Activated CD4-positive, alpha-beta T cell treated with anti-CD3 and anti-CD28 coated beads, Interleukin-2, amount 50 U/mL, for 24 hours (primary cell): Measurements from ENCODE around the gene PCSK7.
"Not testable (repeated sequence)": the region's sequence is repeated elsewhere in the genome, so short reads cannot be mapped to it uniquely, and the experiment has no call there.

Source experiments
- DNase-seq, 2 donors: peaks; one replicate each; pipeline ENCODE4 v3.0.0-alpha.2; 2020; ENCODE audit warnings: low read depth in 1 of 2, low spot score in 1 of 2

PCSK7 gene

DNA sequence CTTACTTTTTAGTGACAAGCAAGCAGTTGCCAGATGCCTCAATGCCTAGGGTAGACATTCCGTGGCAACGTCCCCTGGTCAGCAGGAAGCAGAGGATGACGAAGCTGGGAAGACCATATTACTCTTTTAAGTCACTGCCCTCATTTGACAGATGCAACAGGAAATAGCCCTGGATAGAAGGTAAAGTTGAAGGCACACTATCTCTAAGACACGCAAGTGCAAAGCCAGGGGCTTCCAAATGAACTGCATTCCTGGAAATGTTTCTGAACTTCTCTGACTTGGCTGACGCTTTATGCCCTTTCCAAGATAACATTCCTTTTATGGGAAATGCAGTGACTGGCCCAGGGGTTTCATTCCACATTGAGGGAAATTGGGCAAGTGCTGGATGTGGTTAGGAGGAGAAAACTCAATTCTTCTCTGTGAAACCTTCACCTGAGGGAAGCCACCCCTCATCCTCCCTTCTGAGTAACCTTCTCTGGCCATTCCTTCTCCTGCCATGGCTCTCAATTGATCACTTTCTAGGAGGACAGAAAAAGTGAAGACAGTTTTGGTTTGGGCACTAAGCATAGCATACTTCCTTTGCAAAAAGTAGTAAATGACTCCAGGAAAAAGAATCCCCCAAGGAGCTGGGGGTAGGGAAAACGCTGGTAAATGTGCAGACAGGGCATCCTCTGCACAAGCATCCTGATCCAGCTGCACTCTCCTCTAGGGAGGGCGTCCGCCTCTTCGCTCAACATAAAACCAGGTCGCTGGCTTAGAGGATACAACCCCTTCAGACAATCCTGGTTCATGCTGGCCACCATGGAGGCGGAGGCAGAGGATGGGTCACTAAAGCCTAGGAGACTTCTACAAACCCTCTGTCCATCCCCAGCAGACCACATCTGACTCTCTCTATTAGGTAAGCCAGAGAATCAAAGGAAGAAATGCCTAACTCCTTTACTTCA lies 14.5 kb downstream of the PCSK7 start:
- no peak for DNase-seq

DNA sequence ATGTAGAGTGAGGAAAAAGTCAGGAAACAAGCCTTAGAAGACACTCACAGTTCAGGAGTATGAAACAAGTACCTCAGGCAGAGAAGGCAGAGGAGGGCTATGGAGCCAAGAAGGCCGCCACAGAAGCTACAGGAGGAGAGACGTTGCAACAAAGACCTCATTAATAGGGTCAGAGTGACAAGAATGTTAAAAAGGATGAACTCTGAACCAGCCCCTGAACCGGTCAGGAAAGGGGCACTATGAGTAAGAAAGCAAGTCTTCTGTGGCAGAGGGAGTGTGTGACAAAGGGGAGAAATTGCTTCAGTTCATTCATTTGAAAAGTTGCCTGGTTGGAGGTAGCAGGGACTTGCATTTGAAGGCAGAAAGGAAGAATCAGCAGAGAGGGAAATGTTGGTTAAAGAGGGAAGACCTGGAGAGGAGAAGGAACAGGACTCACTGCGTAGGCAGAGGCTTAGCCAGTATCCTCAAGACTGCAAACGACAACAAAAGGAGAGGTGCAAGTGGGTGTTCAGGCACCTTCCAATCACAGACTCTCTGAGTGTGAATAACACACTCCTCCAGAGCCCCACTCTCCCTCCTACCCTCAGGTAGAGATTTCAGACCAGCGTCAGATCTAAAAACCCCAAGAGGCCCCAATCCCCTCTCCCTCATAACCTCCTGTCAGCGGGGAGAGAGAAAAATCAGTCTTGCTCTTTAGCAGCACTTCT lies 17.3 kb downstream of the PCSK7 start:
- no peak for DNase-seq

DNA sequence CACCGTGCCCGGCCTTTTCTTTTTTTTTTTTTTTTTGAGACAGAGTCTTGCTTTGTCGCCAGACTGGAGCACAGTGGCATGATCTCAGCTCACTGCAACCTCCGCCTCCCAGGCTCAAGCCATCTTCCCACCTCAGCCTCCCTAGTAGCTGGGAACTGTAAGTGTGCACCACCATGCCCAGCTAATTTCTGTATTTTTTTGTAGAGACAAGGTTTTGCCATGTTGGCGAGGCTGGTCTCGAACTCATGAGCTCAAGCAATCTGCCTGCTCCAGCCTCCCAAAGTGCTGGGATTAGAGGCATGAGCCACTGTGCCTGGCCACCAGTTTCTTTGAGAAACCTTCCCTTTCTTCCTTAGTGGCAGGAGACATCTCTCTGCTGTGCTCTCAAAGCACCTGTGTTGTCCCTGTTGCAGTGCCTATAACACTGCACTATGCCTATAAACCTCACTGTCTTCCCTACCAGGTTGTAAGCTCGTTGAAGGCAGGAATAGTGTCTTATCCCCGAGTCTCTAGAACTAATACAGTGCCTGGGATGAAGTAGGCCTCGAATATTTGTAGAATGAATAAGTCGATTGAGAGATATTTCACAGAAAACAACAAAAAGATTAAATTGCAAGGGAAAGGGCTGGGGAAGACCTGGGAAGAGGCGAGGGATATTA lies 19.0 kb downstream of the PCSK7 start:
- no peak for DNase-seq

DNA sequence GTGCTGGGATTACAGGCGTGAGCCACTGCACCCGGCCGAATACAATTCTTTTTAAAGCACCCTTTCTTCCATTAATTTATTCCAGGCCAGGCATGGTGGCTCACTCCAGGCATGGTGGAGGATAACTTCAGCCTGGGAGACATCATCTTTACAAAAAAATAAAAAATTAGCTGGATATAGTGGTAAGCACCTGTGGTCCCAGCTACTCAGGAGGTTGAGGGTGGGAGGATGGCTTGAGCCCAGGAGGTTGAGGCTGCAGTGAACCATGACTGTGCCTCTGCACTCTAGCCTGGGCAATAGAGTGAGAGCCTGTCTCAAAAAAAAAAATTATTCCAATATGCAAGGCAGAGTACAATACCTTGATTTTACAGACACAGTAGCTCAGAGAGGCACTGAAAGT lies 21.3 kb downstream of the PCSK7 start:
- DNase-seq = no peak

DNA sequence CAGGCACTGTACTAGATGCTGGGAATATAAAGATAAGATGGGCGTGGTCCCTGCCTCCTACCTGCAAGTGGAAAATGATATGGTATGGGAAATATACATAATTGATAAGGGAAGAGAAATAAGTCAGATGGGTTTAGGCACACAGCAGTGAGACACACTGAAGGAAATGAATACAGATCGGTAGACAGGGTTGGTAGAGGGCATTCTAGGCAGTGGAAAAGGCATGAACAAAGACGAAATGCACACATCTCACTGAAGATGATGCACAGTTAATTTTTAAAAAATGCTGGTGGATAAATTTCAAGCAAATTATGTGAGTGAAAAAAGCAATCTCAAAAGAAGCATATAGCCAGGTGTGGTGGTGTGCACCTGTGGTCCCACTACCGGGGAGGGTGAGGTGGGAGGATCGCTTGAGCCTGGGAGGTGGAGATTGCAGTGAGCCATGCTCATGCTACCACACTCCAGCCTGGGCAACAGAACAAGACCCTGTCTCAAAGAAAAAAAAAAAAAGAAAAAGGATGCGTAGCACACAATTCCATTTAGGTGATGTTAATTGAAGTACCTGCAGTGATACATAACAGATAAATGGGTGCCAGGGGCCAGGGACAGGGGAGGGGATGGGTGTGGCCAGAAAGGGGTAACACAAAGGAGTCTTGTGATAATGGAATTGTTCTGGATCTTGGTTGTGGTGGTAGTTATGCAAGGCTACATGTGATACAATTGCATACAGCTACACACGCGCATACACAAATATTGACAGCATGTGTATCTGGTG lies 22.3 kb downstream of the PCSK7 start:
- not testable (repeated sequence) for DNase-seq

DNA sequence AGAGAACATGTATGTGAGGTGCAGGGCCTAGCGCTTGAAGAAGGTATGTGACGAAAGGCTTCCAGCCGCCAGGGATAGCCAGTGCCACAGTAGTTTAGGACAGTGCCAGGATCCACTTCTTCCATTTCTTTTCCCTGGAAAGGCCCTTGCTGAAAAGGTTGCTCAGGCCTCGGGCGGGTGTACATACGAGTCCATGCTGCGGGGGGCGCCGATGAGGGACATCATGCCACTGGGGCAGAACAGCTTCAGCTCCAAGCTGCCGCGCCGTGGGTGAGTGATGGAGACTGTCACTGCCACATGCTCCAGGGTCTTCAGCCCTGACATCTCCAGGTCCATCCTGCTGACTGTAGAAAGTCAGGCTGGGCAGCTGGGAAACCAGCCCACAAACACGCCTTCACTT lies 23.2 kb downstream of the PCSK7 start:
- DNase-seq = not testable (repeated sequence)

DNA sequence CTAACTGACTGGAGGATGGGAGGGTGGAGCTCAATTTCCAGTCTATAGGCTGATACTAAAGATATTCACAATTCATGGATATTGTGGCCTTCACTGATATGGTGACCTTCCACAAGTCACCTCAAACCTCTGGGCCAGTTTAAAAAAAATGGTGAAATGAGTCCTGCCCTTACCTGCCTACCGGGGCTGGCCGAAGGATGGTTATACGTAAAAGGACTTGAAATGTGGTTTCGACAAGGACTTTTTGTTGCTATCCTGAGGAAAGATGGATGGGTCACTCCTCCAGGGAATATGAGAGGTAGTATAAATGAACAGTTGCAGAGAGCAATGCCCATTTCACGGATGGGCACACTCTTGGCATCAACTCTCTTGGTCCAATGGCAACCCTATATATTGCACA lies 24.4 kb downstream of the PCSK7 start:
- DNase-seq = not testable (repeated sequence)

DNA sequence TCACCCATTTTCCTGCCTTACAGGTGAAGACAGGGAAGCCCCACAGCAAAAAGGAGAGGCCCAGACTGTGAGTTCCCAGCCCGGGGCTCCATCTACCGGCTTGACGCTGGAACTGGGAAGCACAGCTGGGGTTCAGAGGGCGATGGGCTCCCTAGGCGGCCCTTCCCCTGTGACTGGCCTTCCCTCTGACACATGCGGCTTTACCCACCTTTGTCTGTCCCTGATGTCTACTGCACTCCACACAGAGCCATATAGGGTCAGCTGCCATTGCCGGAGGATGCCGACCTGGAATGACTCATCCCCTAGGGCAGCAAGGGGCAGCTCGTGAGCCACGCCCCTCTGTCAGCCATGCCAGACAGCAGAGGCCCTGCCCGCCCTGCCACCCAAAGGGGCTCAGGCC lies 25.0 kb downstream of the PCSK7 start:
- not testable (repeated sequence) for DNase-seq

DNA sequence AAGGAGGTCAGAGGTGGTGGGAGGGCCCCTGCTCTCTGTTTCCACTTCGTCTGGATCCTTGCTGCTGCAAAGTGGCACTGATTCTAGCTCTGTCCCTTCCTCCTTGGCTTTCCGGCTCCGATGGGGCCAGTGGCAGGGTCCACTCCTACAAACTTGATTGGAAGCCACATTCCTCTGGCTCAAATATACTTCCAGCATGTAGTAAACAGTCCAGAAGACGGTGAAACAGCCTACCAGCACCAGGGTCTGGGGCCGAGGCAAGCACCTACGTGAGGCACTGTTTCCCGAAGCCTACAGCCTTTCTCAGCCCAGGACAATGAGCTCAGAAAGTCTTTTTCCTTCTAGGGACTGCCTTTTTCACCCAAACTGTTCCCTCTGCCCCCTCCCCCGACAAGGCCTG lies 25.8 kb downstream of the PCSK7 start:
- DNase-seq = not testable (repeated sequence)

DNA sequence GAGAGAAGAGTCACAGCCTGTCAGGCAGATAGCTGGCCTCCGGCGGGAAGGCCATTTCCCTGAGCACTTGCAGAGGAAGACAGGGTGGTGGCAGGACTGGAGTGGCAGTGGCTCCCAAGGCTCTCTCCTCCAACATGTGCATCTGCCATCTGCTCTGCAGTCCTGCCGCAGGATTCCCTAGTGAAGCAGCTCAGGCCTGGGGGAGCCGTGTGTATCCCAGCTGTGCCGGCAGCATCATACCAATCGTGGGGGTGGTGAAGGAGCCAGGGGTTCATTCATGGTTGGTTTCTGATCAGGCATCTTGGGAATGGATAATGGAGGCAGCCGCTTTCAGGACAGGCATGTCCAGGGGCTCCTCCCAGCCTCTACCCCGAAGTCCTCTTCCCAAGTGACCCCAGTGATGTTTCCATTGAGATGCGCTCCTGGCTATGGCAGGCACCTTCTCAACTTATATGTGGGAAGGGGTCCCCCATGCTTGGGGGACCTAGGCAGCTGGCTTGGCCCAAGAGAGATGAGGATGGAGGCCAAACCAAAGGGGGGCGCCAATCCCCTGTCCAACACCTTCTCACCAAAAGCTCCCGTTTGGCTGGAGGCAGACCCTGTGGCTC lies 26.6 kb downstream of the PCSK7 start:
- no peak for DNase-seq

DNA sequence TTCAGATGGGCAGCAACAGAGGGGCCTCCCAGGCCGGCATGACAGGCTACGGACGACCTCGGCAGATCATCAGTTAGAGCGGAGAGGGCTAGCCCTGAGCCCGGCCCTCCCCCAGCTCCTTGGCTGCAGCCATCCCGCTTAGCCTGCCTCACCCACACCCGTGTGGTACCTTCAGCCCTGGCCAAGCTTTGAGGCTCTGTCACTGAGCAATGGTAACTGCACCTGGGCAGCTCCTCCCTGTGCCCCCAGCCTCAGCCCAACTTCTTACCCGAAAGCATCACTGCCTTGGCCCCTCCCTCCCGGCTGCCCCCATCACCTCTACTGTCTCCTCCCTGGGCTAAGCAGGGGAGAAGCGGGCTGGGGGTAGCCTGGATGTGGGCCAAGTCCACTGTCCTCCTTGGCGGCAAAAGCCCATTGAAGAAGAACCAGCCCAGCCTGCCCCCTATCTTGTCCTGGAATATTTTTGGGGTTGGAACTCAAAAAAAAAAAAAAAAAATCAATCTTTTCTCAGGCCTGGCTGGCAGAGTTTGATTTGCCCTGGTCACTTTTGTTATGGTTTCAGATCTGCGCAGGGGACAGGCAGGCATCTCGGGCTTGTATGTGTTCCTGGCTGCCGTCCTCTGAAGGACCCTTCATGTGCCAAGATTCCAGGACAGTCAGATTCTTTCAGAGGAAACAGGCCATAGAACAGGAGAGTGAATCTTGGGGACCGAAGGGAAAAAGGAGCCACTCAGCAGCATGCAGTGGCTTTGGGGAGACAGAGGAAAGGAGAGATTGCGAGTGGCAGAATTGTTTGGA lies 27.4 kb downstream of the PCSK7 start:
- DNase-seq = no peak

DNA sequence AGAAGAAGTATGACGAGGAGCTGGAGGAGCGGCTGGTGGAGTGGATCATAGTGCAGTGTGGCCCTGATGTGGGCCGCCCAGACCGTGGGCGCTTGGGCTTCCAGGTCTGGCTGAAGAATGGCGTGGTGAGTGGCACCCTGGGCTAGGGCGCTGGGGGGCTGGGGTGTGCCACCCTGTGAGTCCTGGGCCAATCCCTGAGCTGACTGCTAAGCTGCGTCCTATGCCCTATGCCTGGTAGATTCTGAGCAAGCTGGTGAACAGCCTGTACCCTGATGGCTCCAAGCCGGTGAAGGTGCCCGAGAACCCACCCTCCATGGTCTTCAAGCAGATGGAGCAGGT lies 28.8 kb downstream of the PCSK7 start:
- DNase-seq = no peak

DNA sequence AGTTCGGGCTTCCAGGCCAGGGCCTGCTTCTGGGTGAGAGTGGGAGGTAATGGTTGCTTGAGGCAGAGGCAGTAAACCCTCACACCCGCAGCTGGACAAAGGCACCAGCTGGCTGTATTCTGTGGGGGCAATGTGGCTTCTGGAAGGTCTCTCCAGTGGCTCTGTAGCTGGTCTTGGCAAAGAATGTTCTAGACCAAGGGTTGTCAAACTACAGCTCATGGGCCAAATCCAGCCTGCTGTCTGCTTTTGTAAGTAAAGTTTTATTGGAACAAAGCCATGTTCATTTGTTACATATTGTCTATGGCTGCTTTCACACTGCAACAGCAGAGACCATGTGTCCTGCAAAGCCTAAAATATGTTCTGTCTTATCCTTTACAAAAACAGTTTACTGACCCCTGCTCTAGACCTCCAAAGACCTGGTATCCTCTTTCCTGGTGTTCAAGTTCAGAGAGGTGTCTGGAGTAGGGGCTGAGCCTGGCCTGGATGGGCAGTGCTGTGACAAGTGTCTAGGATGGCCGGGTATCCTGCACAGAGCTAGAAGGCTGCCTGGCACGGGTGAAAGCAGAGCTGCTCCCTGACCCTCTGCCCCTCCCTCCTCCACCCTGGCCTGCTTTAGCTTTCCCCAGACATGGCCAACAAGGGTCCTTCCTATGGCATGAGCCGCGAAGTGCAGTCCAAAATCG lies 29.3 kb downstream of the PCSK7 start:
- DNase-seq = no peak

DNA sequence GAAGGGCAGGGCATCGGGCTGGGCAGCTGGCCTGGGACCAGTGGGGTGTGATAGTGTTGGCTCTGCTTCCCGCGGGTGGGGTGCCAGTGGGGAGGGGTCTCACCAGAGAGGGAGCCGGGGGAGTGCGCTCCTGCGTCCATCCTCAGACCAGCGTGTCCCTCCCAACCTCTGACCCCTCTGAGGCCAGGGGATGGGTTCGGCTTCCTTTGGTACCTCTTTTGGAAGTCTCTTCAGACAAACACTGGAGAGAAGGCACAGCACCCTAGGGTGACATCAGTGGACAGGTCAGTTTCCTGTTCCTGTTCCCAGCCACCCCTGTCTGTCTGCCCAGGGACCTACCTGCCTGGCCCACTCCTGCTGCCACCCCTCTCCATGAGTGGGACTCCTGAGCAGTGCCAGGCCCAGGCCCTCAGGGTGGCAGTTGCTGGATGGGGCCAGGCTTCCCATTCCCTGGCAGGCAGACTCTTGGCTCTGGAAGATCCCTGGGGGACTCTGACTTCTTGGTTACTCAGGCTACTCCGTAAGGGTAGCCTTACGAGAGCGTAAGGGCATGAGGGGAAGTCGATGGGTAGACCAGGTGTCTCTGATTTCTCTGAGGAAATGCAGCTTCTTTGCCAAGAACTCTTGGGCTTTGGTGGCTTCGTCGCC lies 30.1 kb downstream of the PCSK7 start:
- no peak for DNase-seq

DNA sequence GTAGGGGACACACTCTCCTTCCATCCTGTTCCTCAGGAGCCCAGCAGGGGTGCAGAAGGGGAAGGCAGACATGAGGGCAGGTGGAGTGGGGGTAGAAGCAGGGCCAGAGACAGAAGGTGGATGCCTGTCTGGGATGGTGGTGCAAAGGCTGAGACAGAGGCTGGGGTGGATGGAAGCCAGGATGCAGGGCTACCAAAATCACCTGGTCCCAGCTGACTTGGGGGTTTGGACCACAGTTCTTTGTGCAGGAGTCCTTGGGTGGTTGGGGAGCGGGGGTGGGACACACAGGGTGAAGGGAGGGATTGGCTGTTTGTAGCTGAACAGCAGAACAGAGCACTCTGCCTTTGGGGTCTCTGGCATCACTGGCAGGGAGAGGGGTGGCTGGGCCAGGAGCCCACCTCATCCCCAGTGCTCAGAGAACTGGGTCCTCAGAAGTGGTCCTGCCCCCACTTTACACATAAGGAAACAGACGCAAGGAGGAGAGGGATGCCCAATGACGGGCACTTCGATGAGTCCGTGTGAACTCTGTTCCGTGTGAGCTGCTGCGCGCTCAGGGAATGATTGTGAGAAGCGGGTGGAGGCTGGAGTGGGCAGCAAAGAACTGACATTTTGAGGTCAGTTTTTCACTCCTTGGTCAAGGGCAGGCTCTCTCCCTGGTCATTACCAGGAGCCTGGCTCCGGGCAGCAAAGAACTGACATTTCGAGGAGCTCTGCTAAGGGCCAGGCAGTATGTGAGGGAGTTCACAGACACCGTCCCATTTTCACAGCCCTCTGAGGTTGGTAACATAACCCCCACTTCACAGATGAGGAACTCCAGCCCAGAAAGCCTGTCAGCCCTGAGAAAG lies 30.8 kb downstream of the PCSK7 start:
- no peak for DNase-seq

DNA sequence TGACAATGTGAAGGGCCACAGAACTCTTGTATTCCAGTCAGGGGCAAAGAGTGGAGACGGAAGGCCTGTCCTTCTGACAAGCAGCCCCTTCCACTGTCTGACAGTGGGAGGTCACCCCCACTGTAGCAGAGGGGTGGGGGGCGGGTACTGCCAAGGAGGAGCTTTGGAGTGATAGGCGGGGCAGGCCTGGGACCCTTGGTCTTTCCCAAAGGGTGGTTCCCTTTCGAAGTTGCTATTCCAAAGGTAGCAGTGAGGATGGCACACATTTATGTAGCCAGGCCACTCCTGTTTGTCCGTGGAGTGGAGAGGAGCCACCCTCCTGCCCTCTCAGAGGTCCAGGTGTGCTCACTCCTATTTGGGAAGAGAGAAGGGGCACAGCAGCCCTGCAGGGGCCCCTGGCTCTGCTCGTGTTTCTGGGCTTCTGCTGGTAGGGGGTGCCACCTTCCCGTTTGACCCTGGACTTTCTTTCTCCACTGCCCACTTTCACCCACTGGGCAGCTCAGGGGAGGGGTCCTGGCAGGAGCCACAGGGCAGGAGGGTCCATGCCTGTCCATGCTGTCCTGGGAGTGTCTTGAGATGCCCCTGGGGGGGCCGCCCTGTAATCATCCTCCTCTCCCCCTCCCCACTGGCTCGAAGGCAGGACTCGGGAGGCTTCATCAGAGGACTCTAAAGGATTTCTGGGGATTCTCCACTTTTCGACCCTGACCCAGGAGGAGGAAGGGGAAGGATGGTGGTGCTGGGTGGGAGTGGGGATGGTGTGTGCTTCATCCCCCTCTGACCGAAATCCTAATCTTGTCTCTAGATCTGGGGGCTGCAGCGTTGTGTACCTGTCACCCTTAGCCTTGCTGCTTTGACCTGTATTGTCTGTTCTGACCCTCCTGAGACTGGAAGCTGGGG lies 31.7 kb downstream of the PCSK7 start:
- DNase-seq = no peak
